Amygdala (tissue), 56 donors: ENCODE results near the gene AFAP1.

Experiments used
- DNase-seq, 56 donors: peaks; one replicate each; lab custom pipeline; 2025; lab: John Stamatoyannopoulos, UW

Gene AFAP1

DNA sequence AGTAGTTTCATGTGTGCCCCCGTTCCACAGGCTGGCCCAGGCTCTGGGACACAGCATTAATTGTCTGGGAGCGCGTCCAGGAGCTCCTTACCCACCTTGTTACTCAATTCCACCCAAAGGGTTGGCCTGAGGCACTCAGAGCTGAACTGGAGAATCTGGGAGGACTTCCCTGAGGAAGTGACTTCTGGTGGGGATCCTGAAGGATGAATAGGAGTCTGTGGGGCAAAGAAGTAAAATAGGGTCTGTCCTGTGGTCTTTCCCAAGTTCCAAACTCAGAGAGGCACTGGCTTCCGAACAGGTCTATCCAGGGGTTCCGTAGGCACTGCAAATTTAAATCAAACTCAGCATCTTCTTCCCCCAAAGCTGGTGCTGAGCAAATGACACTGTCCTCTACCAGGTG is 204.3 kb downstream of the AFAP1 start:
- DNase-seq: no peak

DNA sequence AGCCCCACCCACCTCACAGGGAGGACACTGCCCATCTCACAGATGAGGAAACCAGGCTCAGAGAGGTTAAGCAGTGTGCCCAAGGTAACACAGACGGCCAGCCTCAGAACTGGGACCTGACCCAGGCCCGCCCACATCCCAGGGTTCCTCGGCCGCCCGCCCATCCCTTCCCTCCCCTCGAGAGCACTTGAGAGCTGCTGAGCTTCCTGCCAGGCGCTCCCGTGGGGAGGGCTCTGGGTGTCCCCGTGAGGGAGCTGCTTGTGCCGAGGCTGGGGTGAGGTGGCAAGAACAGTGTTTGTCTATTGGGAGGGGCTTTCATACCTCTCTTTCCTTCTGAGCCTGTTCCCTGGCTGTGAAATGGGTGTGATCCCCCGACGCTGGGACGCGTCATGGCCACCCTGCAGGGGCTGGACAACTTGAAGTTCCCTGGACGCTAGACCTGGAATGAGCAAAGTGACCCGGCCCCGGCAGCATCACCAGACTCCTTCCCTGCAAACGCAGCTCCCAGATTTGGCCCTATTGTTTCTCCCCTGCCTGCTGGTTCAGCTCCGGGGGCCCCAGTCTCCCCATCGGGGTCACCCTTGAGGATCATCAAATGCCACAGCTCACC is 204.9 kb downstream of the AFAP1 start:
- DNase-seq: no peak

DNA sequence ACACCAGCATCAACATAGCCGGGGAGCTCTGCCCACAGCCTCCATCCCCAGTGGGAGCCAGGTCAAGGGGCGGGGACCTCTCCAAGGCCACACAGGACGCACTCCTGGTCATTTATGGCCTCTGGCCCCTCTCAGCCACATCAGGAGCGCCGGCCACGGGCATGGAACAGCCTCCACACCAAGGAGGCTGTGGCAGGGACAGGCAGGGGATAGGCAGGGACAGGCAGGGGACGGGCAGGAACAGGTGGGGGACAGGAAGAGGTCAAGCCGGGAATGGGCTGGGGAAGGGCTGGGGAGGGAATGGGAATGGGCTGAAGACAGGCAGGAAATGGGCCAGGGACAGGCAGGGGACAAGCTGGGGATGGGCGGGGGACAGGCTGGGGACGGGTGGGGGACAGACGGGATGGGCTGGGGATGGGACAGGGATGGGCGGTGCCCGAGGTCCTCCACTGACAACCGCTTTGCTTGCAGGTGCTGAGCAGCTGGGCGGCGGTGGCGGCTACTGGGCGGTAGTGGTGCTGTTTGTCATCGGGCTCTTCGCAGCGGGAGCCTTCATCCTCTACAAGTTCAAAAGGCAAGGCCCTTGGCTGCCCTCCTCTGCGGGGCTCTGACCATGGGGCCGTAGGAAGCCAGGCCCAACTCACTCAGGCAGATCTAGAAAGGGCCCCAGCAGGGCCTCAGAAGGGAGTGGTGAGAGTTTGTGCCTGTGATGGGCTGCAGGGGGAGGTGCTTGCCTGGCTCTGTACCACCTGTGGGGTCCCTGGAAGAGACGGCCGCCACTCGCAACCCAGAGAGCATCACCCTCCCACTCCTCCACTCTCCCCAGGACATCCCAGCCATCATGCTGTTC is 205.6 kb downstream of the AFAP1 start:
- no peak for DNase-seq

DNA sequence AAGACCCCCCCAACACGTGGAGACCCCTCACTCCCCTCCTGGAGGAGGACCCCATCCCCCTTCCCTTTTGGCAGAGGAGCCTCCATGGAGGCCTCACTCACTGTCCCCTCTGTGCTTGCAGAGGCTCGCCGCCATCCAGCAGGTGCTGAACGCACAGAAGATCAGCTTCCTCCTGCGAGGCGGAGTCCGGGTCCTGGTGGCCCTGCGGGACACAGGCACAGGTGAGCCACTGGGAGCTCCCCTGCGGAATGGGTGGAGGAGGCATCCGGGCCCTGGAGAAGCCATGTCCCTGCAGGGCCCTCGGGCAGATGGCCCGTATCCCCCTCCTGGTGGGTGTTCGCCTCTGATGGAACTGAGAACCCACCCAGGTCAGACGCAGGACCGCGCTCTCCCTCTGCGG is 206.5 kb downstream of the AFAP1 start:
- DNase-seq: no peak

DNA sequence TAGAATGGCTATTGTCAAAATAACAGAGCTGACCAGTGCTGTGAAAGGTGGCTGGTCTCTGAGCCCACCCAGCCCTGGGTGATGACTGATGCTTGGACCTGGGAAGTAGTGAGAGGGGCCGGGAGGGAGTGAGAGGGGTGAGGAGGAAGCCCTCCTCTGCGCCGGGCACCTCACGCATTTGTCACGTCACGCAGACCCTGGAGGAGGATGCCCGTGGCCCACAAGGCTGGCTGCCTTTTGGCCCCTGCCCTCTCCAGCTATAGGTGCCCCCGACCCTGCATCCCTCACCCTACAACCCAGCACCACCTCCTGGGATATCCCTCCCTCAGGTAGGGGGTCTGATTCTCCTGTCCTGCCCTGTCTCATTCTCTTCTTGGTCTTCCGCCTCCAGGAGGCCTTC is 207.4 kb downstream of the AFAP1 start:
- no peak for DNase-seq

DNA sequence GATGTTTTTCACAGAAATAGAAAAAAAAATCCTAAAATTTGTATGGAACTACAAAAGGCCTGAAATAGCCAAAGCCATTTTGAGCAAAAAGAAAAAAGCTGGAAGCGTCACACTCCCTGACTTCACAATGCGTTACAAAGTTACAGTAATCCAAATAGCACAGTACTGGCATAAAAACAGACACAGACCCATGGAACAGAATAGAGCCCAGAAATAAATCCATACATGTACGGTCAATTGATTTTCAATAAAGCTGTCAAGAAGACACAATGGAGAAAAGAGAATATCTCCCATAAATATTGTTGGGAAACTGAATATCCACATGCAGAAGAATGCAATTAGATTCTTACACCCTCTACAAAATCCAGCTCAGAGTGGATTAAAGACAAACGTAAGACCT is 208.2 kb downstream of the AFAP1 start:
- DNase-seq: no peak

DNA sequence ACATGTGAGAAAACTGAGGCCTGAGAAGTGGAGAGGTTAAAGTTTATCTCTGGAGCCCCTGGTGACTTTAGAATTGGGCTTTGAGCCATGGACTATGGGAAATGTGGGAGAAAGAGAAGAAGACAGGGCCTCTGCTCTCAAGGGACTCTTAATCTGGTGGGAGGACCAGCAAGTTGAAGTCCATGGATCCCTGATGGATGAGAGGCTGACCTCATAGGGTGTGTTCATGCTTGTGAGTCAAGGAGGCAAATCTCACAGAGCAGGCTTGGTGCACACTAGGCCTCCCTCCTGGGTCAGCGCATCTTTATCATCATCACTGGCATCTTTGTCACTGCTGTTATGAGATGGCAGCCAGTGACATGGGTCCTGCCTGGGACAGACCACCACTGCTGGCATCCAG is 211.9 kb downstream of the AFAP1 start:
- no peak for DNase-seq

DNA sequence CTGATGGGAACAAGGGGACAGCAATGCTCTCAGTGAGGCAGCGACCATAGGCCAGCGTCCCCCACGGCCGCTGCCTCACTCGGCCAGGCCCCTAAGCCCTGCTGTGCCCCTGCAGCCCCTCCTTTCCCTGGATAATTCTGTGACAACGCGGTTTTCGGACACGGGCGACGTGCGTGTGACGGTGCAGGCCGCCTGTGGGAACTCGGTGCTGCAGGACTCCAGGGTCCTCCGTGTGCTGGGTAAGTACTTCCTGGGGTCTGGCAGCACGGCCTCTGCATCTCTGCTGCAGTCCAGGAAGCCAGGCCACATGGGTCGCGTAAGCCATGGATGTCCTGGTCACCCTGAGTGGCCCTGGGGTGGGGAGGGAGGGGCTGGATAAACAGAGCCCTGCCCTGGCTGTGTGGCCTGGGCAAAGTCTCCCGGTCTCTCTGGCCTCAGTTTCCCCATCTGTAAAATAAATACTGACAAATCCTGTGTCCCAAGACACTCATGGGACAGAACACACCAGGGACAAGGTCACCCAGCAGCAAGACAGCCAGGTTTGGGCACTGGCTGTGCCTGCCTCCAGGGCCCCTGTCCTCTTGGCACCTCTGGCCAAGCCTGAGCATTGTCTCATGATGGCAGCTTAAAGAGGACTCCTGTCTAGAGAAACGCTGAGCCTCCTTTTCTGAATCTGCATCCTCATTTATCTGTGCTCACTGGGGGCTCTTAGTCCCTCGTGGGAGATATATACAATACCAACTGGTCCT is 212.8 kb downstream of the AFAP1 start:
- no peak for DNase-seq

DNA sequence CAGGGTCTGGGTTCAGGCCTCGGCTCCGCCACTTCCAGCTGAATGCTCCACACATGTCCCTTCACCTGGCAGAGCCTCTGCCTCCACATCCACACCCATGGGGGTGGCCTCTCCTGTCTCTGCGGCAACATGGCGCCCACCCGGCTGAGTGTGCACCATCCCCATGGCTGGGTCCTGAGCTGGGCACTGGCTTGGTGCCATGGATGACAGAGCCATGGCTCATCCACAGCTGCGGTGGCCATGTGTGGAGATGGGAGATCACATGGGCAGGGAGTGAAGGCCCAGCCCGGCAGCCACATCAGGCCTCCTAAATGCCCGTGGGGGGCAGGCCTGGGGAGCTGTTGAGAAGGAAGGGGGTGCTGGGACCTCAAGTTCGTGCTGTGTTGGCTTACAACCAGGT is 213.7 kb downstream of the AFAP1 start:
- peak in 9 of 56 donors; percentile 14 to 60 (median 30) for DNase-seq

DNA sequence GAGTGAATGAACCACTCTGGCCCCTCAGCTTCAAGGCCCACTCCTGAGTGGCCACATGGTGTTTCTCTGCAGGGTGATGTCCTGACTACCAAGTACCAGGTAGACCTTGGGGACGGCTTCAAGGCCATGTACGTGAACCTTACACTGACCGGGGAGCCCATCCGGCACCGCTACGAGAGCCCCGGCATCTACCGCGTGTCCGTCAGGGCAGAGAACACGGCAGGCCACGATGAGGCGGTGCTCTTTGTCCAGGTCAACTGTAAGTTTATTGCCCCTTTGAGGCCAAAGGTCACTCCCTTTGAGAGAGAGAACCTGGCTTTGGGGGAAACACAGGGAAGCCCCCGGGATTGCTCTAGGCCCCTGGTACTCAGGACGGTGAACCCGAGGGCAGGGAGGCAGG is 216.0 kb downstream of the AFAP1 start:
- DNase-seq: no peak

DNA sequence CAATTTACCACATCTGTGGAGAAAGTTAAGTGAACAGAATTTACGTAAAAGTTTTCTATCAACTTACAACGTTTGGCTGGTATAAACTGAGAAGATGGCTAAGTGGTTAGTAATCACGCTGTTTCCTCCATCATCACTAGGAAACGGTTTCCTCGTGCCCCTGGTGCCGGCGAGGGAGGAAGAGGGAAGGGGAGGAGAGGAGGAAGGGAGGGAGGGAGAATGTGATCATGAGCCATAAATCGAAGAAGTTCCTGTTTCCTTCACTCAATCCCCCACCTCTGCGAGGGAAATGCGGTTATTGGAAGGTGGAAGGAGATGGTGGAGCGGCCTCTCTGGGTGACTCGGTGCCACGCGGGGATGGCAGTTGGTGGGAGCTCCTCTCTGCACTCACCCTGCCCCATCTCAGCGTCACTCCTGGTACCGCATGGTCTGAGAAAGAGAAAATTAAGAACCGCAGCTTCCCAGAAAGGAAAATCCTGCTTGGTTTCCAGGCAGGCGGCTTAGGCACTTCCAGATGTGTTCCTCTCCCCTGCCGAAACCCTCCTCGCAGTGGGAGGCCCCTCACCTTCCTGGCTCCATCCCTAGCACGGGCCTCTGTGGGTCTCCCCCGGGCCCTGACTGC is 216.8 kb downstream of the AFAP1 start:
- DNase-seq: no peak

DNA sequence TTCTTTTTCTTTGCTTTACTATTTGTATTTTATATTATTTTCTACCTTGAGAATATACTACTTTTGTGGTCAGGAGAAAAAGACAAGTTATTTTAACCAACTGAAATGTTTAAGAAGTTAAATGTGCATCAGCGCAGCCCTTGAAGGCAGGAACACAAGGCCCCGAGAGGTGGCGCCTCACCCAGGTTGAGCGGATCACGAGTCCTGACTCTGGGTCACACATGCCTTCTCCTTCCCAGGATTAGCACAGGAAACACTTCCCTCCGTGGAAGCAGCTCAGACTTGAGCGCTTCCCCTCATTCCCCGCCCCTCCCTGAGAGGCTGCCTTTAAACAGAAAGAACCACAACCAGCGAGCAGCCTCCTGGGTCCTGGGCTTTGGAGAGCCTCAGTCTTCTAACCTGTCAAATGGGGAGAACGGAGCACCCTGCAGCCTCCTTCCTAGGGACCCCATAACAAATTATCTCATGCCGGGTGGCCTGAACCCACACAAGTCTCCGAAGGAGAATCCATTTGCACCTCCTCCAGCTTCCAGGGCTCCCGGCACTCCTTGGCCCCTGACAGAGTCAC is 217.6 kb downstream of the AFAP1 start:
- DNase-seq: no peak

DNA sequence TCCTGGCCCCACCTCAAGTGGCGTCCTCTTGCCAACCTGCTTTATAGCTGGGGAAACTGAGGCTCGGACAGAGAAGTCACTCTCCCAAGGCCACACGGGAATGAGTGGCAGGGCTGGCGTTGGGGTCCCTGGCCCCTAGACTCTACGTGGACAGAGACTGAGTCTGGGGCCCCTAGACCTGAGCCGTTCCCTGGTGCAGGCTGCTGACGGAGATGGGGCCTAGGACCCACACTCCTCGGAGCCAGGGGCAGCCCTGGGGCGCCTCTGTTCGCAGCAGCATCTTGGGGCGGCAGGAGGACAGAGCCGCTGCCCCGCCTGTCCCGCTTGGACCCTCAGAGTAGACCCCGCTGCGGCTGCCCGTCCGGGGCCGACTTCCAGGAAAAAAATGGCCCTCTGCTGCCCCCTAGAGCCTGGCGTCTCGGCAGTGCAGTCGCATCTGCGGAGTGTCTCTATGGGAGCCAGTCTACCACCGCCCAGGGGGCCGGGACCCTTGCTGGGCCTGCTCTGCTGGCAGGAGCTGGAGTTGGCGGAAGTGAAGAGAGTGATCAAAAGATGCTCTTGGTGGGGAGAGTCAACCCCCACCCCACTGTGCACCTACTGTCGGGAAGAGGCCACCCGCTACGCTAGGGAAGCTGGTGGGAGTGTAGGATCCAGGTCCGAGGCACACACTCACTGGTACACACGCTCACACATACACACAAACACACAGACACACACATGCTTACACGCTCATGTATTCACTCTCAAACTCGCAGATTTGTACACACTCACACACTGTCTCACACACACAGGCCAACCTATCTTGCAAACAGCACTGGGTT is 220.1 kb downstream of the AFAP1 start:
- peak in 45 of 56 donors; percentile 2 to 74 (median 31) for DNase-seq

DNA sequence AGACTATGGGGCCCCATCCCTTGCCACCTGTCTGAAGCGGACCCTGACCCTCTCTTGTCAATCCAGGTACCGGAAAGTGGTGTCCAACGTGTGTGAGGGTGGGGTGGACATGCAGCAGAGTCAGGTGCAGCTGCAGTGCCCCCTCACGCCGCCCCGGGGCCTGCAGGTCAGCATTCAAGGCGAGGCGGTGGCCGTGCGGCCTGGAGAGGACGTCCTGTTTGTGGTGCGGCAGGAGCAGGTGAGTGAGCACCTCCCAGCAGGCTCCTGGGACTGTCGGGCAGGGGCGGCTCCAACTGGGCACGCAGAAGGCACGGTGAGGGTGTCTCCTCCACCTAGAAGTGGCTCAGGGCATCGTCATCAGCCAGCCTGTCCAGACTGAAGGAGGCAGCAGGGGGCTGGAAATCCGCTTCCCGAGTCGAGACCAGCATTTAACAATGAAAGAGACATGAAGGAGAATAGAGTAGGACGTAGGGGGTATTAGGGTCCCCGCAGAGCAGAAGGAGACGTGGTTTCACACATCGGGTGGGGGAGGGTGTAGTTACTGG is 221.6 kb downstream of the AFAP1 start:
- DNase-seq: no peak

DNA sequence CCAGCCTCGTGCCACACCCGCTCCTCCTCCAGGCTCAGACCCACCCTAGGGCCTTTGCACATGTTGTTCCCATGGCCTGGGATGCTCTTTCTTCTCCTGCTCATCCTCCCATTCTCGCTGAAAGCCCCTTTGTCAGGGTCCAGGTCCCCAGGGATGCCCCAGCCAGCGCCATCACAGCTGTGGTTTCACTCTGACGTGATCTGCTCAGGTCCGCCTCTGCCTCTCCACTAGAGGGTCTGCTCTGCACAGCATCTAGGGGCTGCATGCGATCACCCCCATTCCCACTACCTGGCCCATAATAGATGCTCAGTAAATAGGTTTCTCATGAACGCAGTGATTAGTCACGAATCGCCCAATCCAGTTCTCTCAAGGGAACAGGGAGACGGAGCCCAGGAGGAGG is 222.5 kb downstream of the AFAP1 start:
- no peak for DNase-seq

DNA sequence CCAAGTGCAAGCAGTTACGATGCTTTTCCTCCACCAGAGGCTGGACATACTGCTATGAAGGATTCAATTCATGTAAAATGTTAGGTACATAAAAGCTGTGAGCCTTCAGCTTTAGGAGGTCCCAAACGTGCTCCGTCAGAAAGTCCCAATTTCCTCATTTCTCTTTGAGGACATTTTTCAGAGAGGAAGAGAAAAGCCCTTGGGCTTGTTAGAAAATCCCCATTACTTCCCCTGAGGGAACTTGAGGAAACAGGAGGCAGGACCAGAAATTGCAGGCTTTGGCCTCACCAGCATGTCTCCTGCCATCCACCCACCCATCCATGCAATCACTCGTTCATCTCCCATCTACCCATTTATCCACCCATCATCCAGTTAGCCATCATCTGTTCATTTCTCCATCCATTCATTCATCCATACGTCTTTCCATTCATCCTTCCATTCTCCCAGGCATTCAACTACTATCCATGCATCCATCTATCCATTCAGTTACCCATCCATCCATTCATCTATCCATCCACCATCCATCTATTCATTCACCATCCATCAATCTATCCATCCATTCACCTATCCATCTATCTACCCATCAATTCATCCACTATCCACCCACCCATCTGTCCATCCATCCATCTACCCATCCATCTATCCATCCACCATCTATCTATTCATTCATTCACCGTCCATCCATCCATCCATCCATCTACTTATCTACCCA is 223.5 kb downstream of the AFAP1 start:
- no peak for DNase-seq

DNA sequence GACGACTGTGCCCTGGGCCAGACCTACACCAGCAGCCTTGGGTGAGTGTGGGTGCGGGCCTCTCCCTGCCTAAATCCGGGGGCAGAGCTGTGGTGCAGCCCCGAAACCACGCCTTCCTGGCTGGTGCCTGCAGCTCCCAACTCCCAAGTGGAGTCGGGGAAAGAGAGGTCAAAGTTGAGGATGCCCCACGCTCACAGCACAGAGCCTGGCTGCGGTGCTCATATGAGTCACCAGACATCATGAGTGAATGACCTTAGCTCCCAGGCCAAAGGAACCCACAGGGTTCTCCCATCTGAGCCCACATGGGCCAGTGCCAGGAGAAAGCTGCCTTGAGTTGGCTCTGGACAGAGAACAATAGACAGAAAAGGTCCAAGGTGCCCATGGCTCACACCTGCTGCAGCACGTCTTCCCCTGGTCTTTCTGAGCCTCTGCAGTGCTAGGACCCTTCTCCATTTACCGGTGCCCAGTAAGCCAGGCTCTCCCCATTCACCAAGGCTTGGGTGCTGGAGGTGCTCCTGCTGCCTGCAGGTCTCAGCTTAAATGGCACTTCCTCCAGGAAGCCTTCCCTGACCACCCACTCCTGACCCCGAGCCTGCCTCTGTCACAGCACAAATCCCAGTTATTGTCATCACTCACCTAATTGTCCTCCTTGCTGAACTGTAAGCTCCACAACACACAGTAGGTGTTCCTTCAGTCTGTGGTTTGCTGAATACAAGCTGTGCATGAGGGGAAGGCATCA is 224.2 kb downstream of the AFAP1 start:
- DNase-seq: no peak

DNA sequence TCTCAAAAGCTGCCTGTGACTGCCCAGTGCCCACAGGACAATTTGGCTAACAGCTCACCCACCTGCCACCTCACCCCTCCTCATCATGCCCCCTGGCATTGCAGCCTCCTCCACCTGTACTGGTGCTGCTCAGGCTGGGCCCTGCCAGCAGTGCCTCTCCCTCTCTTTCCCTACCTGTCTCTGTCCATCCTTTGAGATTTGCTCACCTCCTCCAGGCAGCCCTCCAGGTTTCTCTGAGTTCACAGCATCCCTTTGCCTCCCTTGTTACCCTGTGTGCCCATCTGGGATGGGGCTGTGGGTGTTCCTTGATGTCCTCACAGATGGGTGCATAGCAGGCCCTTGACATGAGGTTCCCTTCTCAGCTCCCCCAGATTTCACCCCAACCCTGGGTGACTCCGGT is 224.9 kb downstream of the AFAP1 start:
- no peak for DNase-seq
